IPS DF 6.9 (cell line): ENCODE measurements around the gene AFF3.

Experiments used
- DNase-seq: peaks from one replicate; pipeline ENCODE4 v3.0.0-alpha.2; 2013; ENCODE audit warnings: low read depth, low spot score
- H3K27ac ChIP-seq: one replicate; pipeline ENCODE4 v1.5.1; 2013; ENCODE audit warnings: low read length, control low read depth
- H3K27me3 ChIP-seq: 2 replicates; pipeline ENCODE4 v1.6.1; 2013; ENCODE audit warnings: mild to moderate bottlenecking, low read length; ENCODE audit not compliant: control insufficient read depth, insufficient read depth
- H3K36me3 ChIP-seq: 2 replicates; pipeline ENCODE4 v1.6.1; 2013; ENCODE audit warnings: low read length; ENCODE audit not compliant: control insufficient read depth, insufficient read depth
- H3K4me1 ChIP-seq: 2 replicates; pipeline ENCODE4 v1.6.1; 2013; ENCODE audit warnings: low read length; ENCODE audit not compliant: control insufficient read depth, insufficient read depth
- H3K4me3 ChIP-seq: 2 replicates; pipeline ENCODE4 v1.5.1; 2013; ENCODE audit warnings: mild to moderate bottlenecking, low read length
- H3K9me3 ChIP-seq: 2 replicates; pipeline ENCODE4 v1.6.1; 2013; ENCODE audit warnings: low read length, inconsistent platforms; ENCODE audit not compliant: control insufficient read depth, insufficient read depth
- WGBS: extraction: QIAGEN DNeasy Blood & Tissue Kit; methylation state at CpG from one replicate; pipeline ENCODE4 v1.1.7; 2013; ENCODE audit warnings: mixed read lengths, missing lambda C conversion rate; ENCODE audit not compliant: insufficient read length, insufficient coverage; 5-methylcytosine and 5-hydroxymethylcytosine counted together

Gene AFF3

DNA sequence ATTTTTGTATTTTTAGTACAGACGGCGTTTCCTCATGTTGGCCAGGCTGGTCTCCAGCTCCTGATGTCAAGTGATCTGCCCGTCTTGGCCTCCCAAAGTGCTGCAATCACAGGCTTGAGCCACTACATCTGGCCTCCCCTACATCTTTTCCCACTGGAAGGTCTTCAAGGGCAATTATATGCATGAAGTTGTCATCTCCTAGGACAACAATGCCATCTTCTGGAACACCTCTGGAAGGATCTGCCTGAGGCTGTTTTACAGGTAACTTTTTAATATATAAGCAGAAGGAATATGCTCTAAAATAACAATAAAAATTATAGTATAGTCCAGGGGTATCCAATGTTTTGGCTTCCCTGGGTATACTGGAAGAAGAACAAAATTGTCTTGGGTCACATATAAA is 321.4 kb downstream of the AFF3 start:
- no peak overlapping the region for H3K4me3 ChIP-seq
- no peak overlapping the region for H3K27ac ChIP-seq
- H3K4me1 ChIP-seq: peaks cover 2% of the 10 kb centered on the region; the same call in 1 of the 2 replicates
- WGBS: no CpG with 5 or more reads among the region's 3 CpGs
- no peaks in the 10 kb centered on the region for H3K36me3 ChIP-seq
- no peaks in the 10 kb centered on the region for H3K27me3 ChIP-seq
- DNase-seq: no peak
- no peaks in the 10 kb centered on the region for H3K9me3 ChIP-seq

DNA sequence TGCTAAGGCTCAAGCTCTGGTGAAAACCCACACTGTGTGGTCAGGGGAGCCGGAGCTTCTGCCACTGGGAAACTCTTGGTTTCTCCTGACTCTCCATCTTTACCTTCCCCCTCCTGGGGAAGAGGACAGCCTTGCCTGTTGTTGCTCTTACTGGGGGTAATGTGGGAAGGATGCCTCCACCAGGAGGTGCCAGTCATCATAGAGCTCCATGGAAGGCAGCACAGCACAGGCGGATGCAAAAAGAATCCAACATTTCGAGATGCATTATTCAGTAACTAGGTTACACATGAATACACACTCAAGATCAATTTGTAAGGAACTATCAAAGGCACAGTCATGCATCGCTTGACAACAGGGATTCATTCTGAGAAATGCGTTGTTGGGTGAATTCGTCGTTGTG is 322.6 kb downstream of the AFF3 start:
- Histone ChIP-seq H3K27me3 (no peaks in the 10 kb centered on the region), H3K36me3 (no peaks in the 10 kb centered on the region), H3K4me3 (no peak overlapping the region), H3K9me3 (no peaks in the 10 kb centered on the region), H3K27ac (no peak overlapping the region), H3K4me1 (peaks cover 2% of the 10 kb centered on the region; the same call in 1 of the 2 replicates)
- WGBS: no CpG with 5 or more reads among the region's 7 CpGs
- DNase-seq: no peak

DNA sequence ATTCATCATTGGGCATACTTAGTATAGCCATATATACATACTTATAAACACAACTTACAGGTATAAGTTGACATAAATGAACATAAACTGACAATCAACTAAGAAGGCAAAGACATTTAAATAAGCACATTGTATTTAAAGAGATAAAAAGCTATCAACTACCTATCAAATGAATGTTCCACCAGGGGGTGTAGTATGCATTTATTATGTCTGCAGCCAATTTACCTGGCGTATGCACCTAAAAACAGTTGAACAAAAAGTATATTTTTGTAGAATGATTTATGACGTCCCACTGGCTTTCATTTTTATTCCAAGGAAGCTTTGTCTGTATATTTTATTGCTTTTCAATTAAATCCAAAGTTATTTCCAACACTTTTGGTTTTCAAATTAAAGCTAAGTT is 323.5 kb downstream of the AFF3 start:
- Histone ChIP-seq H3K27ac (no peak overlapping the region), H3K4me3 (no peak overlapping the region), H3K4me1 (peaks cover 2% of the 10 kb centered on the region; the same call in 1 of the 2 replicates), H3K27me3 (no peaks in the 10 kb centered on the region), H3K9me3 (no peaks in the 10 kb centered on the region), H3K36me3 (no peaks in the 10 kb centered on the region)
- no CpG with 5 or more reads among the region's 2 CpGs for WGBS
- no peak for DNase-seq

DNA sequence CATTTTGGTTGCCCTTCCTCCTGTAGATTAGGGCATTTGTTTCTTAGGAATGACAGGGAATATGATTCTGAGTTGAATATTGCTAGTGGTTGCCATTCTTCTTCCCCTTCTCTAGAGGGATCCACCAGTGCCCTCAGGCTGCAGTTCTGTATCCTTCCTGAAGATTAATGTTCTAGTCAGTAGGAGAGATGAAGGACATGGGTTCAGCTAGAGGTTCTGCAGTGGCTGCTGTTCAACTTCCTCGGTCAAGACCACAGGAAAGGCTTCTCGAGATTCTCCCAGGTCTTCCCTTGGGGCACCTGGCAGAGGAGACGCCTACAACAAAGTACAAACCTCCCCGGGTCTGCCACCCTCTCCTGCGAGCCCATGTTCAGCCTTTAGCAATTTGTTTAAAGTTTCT is 325.5 kb downstream of the AFF3 start:
- Histone ChIP-seq H3K4me3 (no peak overlapping the region), H3K4me1 (no peaks in the 10 kb centered on the region), H3K36me3 (no peaks in the 10 kb centered on the region), H3K27me3 (no peaks in the 10 kb centered on the region), H3K9me3 (no peaks in the 10 kb centered on the region), H3K27ac (no peak overlapping the region)
- no peak for DNase-seq
- WGBS: no CpG with 5 or more reads among the region's 5 CpGs

DNA sequence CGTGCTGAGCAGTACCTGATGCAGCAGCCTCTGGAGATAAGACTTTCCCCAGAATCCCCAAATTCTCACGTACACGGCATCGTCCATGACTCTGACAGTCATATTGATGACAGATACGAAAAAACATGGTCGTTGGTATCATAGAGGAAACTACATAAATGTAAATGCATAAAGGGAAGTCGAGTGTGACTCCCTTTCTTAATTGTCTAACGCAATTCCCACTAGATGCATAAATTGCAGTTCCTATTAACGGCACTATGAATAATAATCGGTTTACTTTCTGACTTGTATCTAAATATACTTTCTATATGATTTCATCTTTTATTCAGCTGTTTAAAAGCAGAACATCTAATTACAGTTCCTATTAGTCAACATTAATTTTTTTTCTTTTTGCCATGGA is 330.0 kb downstream of the AFF3 start:
- no peaks in the 10 kb centered on the region for H3K27me3 ChIP-seq
- H3K27ac ChIP-seq: no peak overlapping the region
- no peaks in the 10 kb centered on the region for H3K36me3 ChIP-seq
- no peaks in the 10 kb centered on the region; the same call in 1 of the 2 replicates for H3K4me1 ChIP-seq
- no peak overlapping the region for H3K4me3 ChIP-seq
- no peak for DNase-seq
- no peaks in the 10 kb centered on the region for H3K9me3 ChIP-seq
- no CpG with 5 or more reads among the region's 10 CpGs for WGBS

DNA sequence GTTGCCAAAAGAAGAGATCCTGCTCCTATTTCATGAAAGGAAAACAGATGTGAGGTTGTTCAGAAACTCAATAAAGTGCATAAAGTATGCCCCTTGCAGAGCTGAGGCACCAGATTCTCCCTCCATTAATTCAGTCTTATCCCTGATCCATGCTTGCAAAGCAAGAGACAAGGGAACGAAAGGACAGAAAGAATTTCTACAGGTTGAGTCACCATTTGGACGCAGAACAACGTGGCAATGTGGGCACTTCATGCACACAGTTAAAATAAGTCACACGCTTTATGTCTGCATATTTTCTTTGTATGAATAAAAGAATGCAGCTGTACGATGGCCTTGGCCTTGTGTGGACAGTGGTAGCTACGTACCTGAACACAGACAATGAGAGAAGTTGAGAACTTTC is 330.8 kb downstream of the AFF3 start:
- Histone ChIP-seq H3K9me3 (no peaks in the 10 kb centered on the region), H3K27me3 (no peaks in the 10 kb centered on the region), H3K4me3 (no peak overlapping the region), H3K27ac (no peak overlapping the region), H3K36me3 (no peaks in the 10 kb centered on the region), H3K4me1 (no peaks in the 10 kb centered on the region; the same call in 1 of the 2 replicates)
- no peak for DNase-seq
- no CpG with 5 or more reads among the region's 6 CpGs for WGBS

DNA sequence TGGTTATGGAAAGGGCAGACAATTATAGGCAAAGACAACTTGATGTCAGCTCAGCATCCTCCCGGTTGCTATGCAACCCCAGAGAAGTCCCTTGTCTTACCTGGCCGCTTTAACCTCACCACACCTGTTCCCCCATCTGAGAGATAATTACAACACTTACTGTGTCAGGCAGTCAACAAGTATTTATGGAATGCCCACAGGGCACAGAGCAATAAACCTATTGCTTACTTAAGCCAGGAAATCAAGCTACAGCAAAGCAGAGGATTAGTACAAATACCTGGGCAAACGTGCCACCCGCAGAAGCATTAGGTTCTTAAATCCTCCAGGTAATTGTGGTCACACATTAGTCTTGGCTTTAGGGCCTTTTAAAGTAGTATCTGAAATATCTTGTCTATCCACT is 332.2 kb downstream of the AFF3 start:
- H3K4me1 ChIP-seq: no peaks in the 10 kb centered on the region; the same call in 1 of the 2 replicates
- no peak overlapping the region for H3K27ac ChIP-seq
- H3K36me3 ChIP-seq: no peaks in the 10 kb centered on the region
- WGBS: no CpG with 5 or more reads among the region's 4 CpGs
- H3K27me3 ChIP-seq: no peaks in the 10 kb centered on the region
- no peak for DNase-seq
- no peaks in the 10 kb centered on the region for H3K9me3 ChIP-seq
- H3K4me3 ChIP-seq: no peak overlapping the region

DNA sequence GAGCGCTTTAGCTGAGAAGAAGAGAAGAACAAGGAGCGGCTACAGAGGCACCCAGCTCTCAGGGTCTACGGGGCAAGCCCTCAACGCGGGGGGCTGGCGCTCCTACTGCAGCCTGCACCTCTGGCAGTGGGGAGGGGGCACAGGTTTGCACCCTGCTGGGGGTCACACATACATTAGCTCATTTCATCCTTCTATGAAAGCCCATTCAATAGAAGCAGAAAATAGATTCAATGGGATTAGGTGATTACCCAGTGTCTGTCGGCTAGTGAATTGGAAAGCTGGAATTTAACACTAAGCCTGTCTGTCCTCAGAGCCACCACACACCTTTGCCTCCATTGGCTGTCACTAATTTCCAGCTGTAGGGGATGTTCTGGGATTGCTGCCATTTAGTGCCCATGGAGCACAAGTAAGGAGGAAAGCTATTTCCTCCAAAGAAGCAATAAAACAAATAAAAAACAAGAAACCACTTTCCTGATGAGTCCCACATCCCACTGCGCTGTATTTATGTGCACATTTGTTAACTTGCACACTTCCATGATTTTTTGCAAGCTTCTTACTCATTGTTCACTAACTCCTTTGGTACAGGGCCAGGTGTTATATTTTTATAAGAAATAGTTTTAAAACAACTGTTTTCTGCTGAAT is 333.0 kb downstream of the AFF3 start:
- H3K27ac ChIP-seq: no peak overlapping the region
- no peak overlapping the region for H3K4me3 ChIP-seq
- no peak for DNase-seq
- no peaks in the 10 kb centered on the region for H3K27me3 ChIP-seq
- no CpG with 5 or more reads among the region's 8 CpGs for WGBS
- H3K9me3 ChIP-seq: no peaks in the 10 kb centered on the region
- no peaks in the 10 kb centered on the region; the same call in 1 of the 2 replicates for H3K4me1 ChIP-seq
- H3K36me3 ChIP-seq: no peaks in the 10 kb centered on the region

DNA sequence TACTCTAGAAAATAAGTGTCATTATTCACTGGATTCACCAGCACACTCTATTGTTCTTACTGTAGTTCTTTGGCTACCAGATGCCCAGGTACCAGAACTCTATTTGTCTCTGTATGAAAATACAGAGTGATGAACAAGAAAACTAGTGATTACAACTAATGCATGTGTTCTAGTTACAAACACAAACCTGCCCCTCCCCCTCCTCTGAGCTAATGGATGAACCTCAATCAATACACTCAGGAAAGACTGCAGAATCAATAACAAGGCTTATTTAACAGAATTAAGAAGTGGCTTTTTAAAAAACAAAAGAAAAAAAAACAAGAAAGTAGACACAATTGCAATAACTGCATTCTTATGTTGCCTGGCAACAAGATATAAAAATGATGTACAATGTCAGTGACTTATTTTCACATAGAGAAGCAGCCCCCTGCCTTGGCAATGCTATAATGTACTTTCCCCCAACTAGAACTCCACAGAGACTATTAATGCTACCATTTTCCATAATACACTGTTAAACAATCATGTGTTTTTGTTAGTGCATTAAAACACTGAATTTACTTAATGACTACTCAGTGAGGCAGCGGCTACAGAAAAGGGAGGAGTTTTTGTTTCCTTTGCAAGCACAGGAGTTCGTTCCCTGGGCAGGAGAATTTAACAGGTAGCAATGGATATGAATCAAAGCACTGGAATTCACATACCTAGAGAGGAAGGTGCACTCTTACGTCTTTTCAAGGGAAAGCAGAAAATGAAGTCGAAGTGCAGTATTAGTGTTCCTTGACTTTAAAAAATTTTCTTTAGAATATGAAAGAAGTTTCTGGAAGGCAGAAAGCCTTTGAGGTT is 333.8 kb downstream of the AFF3 start:
- Histone ChIP-seq H3K4me1 (no peaks in the 10 kb centered on the region; the same call in 1 of the 2 replicates), H3K27me3 (no peaks in the 10 kb centered on the region), H3K9me3 (no peaks in the 10 kb centered on the region), H3K36me3 (no peaks in the 10 kb centered on the region), H3K4me3 (no peak overlapping the region), H3K27ac (no peak overlapping the region)
- no CpG with 5 or more reads among the region's 4 CpGs for WGBS
- DNase-seq: no peak

DNA sequence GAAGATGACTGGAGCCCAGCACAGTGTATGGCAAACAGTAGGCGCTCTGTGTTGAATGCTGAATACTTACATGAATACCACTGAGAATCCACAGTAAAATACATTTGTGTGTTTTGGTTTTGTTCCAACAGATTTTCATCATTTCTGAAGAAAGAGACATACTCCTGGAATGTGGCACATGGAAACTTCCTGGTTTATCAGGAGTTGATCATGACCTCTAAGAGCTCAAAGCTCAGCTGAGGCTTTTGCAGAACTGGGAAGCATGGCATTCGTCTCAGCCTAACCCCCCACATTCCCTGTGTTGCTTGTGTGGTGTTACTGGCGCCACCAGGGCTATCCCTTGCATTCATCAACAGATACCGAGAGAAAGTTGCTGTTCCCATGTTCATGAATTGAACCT is 335.6 kb downstream of the AFF3 start:
- H3K27ac ChIP-seq: no peak overlapping the region

More for the DNA sequence above, 335.6 kb downstream of the AFF3 start:
- Histone ChIP-seq H3K27me3 (no peaks in the 10 kb centered on the region), H3K4me1 (no peaks in the 10 kb centered on the region; the same call in 1 of the 2 replicates), H3K36me3 (no peaks in the 10 kb centered on the region), H3K4me3 (no peak overlapping the region), H3K9me3 (no peaks in the 10 kb centered on the region)
- no peak for DNase-seq
- WGBS: no CpG with 5 or more reads among the region's 4 CpGs
